OCI-LY1 (cell line): ENCODE data around the gene NPTX1.

Source experiments
- CTCF ChIP-seq: fragments of 200-600 bp; sonication (generic), shearing (Covaris generic); IDR thresholded peaks from 2 replicates; pipeline ENCODE4 v1.5.1; 2017; ENCODE audit warnings: mild to moderate bottlenecking, antibody characterized with exemption, low read length, moderate library complexity, mixed read lengths
- EZH2 ChIP-seq: fragments of 200-600 bp; sonication (generic), shearing (Covaris generic); IDR thresholded peaks from 2 replicates; pipeline ENCODE4 v1.8.0; 2017; ENCODE audit warnings: borderline replicate concordance, mixed run types, mild to moderate bottlenecking, antibody characterized with exemption, low read length, moderate library complexity, mixed read lengths

- no peak for TF ChIP-seq CTCF
- no peak for TF ChIP-seq EZH2
Observed at GRCh38 chr17:80476877-80477646, 655 bp upstream of the NPTX1 start.
